Measurements from ENCODE around the gene MGAT2.

The MGAT2 gene

GRCh38 chr14:49659526-49660455 lies 39.2 kb downstream of the MGAT2 start:
- DNase-seq: no peak

- no peak for DNase-seq
These were observed 49.9 kb downstream of the MGAT2 start for GRCh38 chr14:49670475-49670874.
